K562 (cell line): ENCODE measurements around the gene CCDC181. TPM values are rescaled to one million over a fixed set of nuclear protein-coding genes. Genes with fewer than 3 reads are reported as not detected.

Experiments
- BHLHE40 ChIP-seq: IDR thresholded peaks from 2 replicates; pipeline ENCODE4 v1.6.1; 2011; ENCODE audit warnings: low read length, improper control_type of control experiment
- C11orf30 ChIP-seq: fragments of 450-650 bp; IDR thresholded peaks from 2 replicates; pipeline ENCODE4 v1.6.1; 2016; ENCODE audit warnings: low read depth, mild to moderate bottlenecking
- CBFB ChIP-seq: sonication (generic); formaldehyde crosslinking; IDR thresholded peaks from 2 replicates; pipeline ENCODE4 v1.4.0; 2020; ENCODE audit warnings: mild to moderate bottlenecking, missing genetic modification reagents
- CHCHD3 ChIP-seq: fragments of 250-450 bp; sonication (Bioruptor Pico); IDR thresholded peaks from 2 replicates; pipeline ENCODE4 v2.1.2; 2022; ENCODE audit warnings: mild to moderate bottlenecking
- EP400 ChIP-seq: fragments of 450-650 bp; IDR thresholded peaks from 2 replicates; pipeline ENCODE4 v1.6.1; 2017; ENCODE audit warnings: antibody characterized with exemption, mild to moderate bottlenecking, moderate library complexity
- JUNB ChIP-seq: fragments of 450-650 bp; formaldehyde crosslinking; conservative IDR thresholded peaks from 2 replicates; pipeline ENCODE4 v1.4.0; 2020; ENCODE audit warnings: mild to moderate bottlenecking
- KDM2B ChIP-seq: fragments of 250-450 bp; sonication (Bioruptor Pico); IDR thresholded peaks from 2 replicates; pipeline ENCODE4 v1.8.0; 2021; ENCODE audit warnings: mild to moderate bottlenecking, moderate library complexity
- MAFG ChIP-seq: fragments of 450-650 bp; conservative IDR thresholded peaks from 2 replicates; pipeline ENCODE4 v1.6.1; 2016; ENCODE audit warnings: missing genetic modification characterization, missing compliant biosample characterization
- MAFK ChIP-seq: IDR thresholded peaks from 2 replicates; pipeline ENCODE4 v1.6.1; 2011; ENCODE audit warnings: low read length, improper control_type of control experiment
- NFE2 ChIP-seq: IDR thresholded peaks from 2 replicates; pipeline ENCODE4 v1.6.1; 2014; ENCODE audit warnings: antibody characterized with exemption, low read depth
- NFE2L1 ChIP-seq: fragments of 450-650 bp; IDR thresholded peaks from 2 replicates; pipeline ENCODE4 v1.6.1; 2016; ENCODE audit warnings: missing genetic modification characterization, low read depth, mild to moderate bottlenecking, missing compliant biosample characterization, moderate library complexity, borderline replicate concordance
- POLR2G ChIP-seq: fragments of 200-400 bp; formaldehyde crosslinking; IDR thresholded peaks from 2 replicates; pipeline ENCODE4 v1.6.1; 2017; ENCODE audit warnings: low read depth, mild to moderate bottlenecking, antibody characterized with exemption, low read length, moderate library complexity
- POU5F1 ChIP-seq: fragments of 150-350 bp; IDR thresholded peaks from 2 replicates; pipeline ENCODE4 v1.6.1; 2014; ENCODE audit warnings: borderline replicate concordance, low read length, low read depth, mild to moderate bottlenecking; ENCODE audit not compliant: partially characterized antibody
- SIRT6 ChIP-seq: IDR thresholded peaks from one replicate; pipeline ENCODE4 v1.6.1; 2012; ENCODE audit warnings: low read depth, mild to moderate bottlenecking, control low read depth, inconsistent platforms, low read length, moderate library complexity
- TEAD2 ChIP-seq: fragments of 450-650 bp; IDR thresholded peaks from 2 replicates; pipeline ENCODE4 v1.6.1; 2016; ENCODE audit warnings: missing genetic modification characterization, control low read depth, missing compliant biosample characterization
- ZNF253 ChIP-seq: fragments of 250-450 bp; sonication (Bioruptor Pico); conservative IDR thresholded peaks from 2 replicates; pipeline ENCODE4 v1.6.1; 2021; ENCODE audit warnings: mild to moderate bottlenecking
- ZNF316 ChIP-seq: fragments of 450-650 bp; IDR thresholded peaks from 2 replicates; pipeline ENCODE4 v1.6.1; 2016
- ZZZ3 ChIP-seq: fragments of 450-650 bp; IDR thresholded peaks from 2 replicates; pipeline ENCODE4 v1.6.1; 2016; ENCODE audit warnings: antibody characterized with exemption, mild to moderate bottlenecking, moderate library complexity
- polyA plus RNA-seq, 8 experiments: library from polyadenylated mRNA; depleted of rRNA in 4 of 8; stranded (reverse) in 5 of 8; unstranded in 3 of 8; fragments of >200 nt; fragmentation: Nextera tagmentation in 2 of 8; fragmentation: Illumina TruSeq in 1 of 8; extraction: Ambion mirVana in 2 of 8; extraction: Trizol in 1 of 8; gene quantifications; 2 replicates each; pipeline versions ENCODE4 v1.2.1 to v1.2.3, GENCODE V29; 2011 to 2014; ENCODE audit warnings: inconsistent platforms in 1 of 8, missing spikeins in 1 of 8
- total RNA-seq, 7 experiments: library from RNA; depleted of rRNA in 6 of 7; stranded (reverse); fragments of >200 nt in 6 of 7; fragmentation: Illumina TruSeq in 2 of 7; extraction: Trizol in 2 of 7; gene quantifications; 2 replicates each; pipeline versions ENCODE4 v1.2.1 to v1.2.3, GENCODE V29; 2011 to 2021; ENCODE audit warnings: low replicate concordance in 1 of 7
- TF ChIP-seq, protein P1 (sequence below): sonication (generic); formaldehyde crosslinking; IDR thresholded peaks from 2 replicates; pipeline ENCODE4 v1.8.1; 2023; ENCODE audit warnings: mild to moderate bottlenecking, missing genetic modification reagents
- TF ChIP-seq, protein P2 (sequence below): IDR thresholded peaks from 3 replicates; pipeline ENCODE4 v1.6.1; 2011; ENCODE audit warnings: borderline replicate concordance, mild to moderate bottlenecking, moderate library complexity; ENCODE audit not compliant: insufficient read length; ENCODE audit errors: extremely low read depth
- TF ChIP-seq, protein P3 (sequence below): sonication (generic); formaldehyde crosslinking; IDR thresholded peaks from 2 replicates; pipeline ENCODE4 v1.8.0; 2023; ENCODE audit warnings: mild to moderate bottlenecking, missing genetic modification reagents

Gene CCDC181
- total and polyA plus RNA-seq, 9 of the 15 experiments (the other 6 are each of a cell fraction or from before 2014, with no cell fraction given), result 0.04 to 0.14 TPM; not detected in 7

- TF ChIP-seq TEAD2 (tag), result no peak
- peak; percentile 90 for TF ChIP-seq MAFG (tag)
- TF ChIP-seq, protein P1, sequence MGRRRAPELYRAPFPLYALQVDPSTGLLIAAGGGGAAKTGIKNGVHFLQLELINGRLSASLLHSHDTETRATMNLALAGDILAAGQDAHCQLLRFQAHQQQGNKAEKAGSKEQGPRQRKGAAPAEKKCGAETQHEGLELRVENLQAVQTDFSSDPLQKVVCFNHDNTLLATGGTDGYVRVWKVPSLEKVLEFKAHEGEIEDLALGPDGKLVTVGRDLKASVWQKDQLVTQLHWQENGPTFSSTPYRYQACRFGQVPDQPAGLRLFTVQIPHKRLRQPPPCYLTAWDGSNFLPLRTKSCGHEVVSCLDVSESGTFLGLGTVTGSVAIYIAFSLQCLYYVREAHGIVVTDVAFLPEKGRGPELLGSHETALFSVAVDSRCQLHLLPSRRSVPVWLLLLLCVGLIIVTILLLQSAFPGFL (CRISPR knock-in tag), result no peak
- TF ChIP-seq NFE2L1, result peak; percentile 63; the same call in 1 of the 2 replicates
- TF ChIP-seq POU5F1, result no peak
- TF ChIP-seq BHLHE40, result no peak
- no peak for TF ChIP-seq KDM2B (CRISPR knock-in tag)
- TF ChIP-seq ZNF253 (CRISPR knock-in tag), result no peak
- no peak for TF ChIP-seq POLR2G
- TF ChIP-seq JUNB (CRISPR knock-in tag), result no peak
- TF ChIP-seq, protein P2, sequence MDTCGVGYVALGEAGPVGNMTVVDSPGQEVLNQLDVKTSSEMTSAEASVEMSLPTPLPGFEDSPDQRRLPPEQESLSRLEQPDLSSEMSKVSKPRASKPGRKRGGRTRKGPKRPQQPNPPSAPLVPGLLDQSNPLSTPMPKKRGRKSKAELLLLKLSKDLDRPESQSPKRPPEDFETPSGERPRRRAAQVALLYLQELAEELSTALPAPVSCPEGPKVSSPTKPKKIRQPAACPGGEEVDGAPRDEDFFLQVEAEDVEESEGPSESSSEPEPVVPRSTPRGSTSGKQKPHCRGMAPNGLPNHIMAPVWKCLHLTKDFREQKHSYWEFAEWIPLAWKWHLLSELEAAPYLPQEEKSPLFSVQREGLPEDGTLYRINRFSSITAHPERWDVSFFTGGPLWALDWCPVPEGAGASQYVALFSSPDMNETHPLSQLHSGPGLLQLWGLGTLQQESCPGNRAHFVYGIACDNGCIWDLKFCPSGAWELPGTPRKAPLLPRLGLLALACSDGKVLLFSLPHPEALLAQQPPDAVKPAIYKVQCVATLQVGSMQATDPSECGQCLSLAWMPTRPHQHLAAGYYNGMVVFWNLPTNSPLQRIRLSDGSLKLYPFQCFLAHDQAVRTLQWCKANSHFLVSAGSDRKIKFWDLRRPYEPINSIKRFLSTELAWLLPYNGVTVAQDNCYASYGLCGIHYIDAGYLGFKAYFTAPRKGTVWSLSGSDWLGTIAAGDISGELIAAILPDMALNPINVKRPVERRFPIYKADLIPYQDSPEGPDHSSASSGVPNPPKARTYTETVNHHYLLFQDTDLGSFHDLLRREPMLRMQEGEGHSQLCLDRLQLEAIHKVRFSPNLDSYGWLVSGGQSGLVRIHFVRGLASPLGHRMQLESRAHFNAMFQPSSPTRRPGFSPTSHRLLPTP, result no peak
- TF ChIP-seq C11orf30, result peak; percentile 89
- TF ChIP-seq MAFK, result peak; percentile 52; the same call in 1 of the 2 replicates
- no peak for TF ChIP-seq EP400
- TF ChIP-seq, protein P3, sequence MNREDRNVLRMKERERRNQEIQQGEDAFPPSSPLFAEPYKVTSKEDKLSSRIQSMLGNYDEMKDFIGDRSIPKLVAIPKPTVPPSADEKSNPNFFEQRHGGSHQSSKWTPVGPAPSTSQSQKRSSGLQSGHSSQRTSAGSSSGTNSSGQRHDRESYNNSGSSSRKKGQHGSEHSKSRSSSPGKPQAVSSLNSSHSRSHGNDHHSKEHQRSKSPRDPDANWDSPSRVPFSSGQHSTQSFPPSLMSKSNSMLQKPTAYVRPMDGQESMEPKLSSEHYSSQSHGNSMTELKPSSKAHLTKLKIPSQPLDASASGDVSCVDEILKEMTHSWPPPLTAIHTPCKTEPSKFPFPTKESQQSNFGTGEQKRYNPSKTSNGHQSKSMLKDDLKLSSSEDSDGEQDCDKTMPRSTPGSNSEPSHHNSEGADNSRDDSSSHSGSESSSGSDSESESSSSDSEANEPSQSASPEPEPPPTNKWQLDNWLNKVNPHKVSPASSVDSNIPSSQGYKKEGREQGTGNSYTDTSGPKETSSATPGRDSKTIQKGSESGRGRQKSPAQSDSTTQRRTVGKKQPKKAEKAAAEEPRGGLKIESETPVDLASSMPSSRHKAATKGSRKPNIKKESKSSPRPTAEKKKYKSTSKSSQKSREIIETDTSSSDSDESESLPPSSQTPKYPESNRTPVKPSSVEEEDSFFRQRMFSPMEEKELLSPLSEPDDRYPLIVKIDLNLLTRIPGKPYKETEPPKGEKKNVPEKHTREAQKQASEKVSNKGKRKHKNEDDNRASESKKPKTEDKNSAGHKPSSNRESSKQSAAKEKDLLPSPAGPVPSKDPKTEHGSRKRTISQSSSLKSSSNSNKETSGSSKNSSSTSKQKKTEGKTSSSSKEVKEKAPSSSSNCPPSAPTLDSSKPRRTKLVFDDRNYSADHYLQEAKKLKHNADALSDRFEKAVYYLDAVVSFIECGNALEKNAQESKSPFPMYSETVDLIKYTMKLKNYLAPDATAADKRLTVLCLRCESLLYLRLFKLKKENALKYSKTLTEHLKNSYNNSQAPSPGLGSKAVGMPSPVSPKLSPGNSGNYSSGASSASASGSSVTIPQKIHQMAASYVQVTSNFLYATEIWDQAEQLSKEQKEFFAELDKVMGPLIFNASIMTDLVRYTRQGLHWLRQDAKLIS (CRISPR knock-in tag), result no peak
- TF ChIP-seq CHCHD3 (CRISPR knock-in tag), result no peak
- peak; percentile 94 for TF ChIP-seq ZNF316
- no peak for TF ChIP-seq CBFB
- TF ChIP-seq ZZZ3, result no peak
- TF ChIP-seq SIRT6, result no peak
- peak; percentile 86 for TF ChIP-seq NFE2
Observed at GRCh38 chr1:169452921-169453320, 25.6 kb upstream of the CCDC181 start (continued).
